ENCODE measurements around the gene CLEC16A.

The CLEC16A gene

GRCh38 chr16:11149011-11149616 is 204.8 kb downstream of the CLEC16A start:
- no peak for DNase-seq (ENCODE audit: low read depth in 2 of 2, low spot score in 1 of 2)

- DNase-seq (ENCODE audit: low read depth in 2 of 2, low spot score in 1 of 2): no peak
These were observed 205.8 kb downstream of the CLEC16A start for GRCh38 chr16:11150190-11150589.

- DNase-seq (ENCODE audit: low read depth in 2 of 2, low spot score in 1 of 2): no peak
These were observed 207.0 kb downstream of the CLEC16A start for GRCh38 chr16:11151156-11151884.

GRCh38 chr16:11151885-11152629 is 207.7 kb downstream of the CLEC16A start:
- DNase-seq (ENCODE audit: low read depth in 2 of 2, low spot score in 1 of 2): no peak

GRCh38 chr16:11152677-11153331 is 208.4 kb downstream of the CLEC16A start:
- DNase-seq (ENCODE audit: low read depth in 2 of 2, low spot score in 1 of 2): no peak

- DNase-seq (ENCODE audit: low read depth in 2 of 2, low spot score in 1 of 2): no peak
These were observed 211.0 kb downstream of the CLEC16A start for GRCh38 chr16:11155284-11155806.

GRCh38 chr16:11156401-11156800 is 212.0 kb downstream of the CLEC16A start:
- no peak for DNase-seq (ENCODE audit: low read depth in 2 of 2, low spot score in 1 of 2)

- DNase-seq (ENCODE audit: low read depth in 2 of 2, low spot score in 1 of 2): no peak
These were observed 212.8 kb downstream of the CLEC16A start for GRCh38 chr16:11157143-11157542.

- no peak for DNase-seq (ENCODE audit: low read depth in 2 of 2, low spot score in 1 of 2)
These were observed 213.7 kb downstream of the CLEC16A start for GRCh38 chr16:11158018-11158417.

GRCh38 chr16:11159282-11159681 is 214.9 kb downstream of the CLEC16A start:
- DNase-seq (ENCODE audit: low read depth in 2 of 2, low spot score in 1 of 2): no peak

GRCh38 chr16:11160676-11161115 is 216.3 kb downstream of the CLEC16A start:
- DNase-seq (ENCODE audit: low read depth in 2 of 2, low spot score in 1 of 2): no peak

- DNase-seq (ENCODE audit: low read depth in 2 of 2, low spot score in 1 of 2): no peak
These were observed 217.1 kb downstream of the CLEC16A start for GRCh38 chr16:11161439-11161838.

GRCh38 chr16:11161974-11162373 is 217.6 kb downstream of the CLEC16A start:
- no peak for DNase-seq (ENCODE audit: low read depth in 2 of 2, low spot score in 1 of 2)

- DNase-seq (ENCODE audit: low read depth in 2 of 2, low spot score in 1 of 2): no peak
These were observed 218.4 kb downstream of the CLEC16A start for GRCh38 chr16:11162586-11163268.

- DNase-seq (ENCODE audit: low read depth in 2 of 2, low spot score in 1 of 2): no peak
These were observed 219.4 kb downstream of the CLEC16A start for GRCh38 chr16:11163761-11164261.

- DNase-seq (ENCODE audit: low read depth in 2 of 2, low spot score in 1 of 2): no peak
These were observed 220.3 kb downstream of the CLEC16A start for GRCh38 chr16:11164482-11165270.

GRCh38 chr16:11165349-11165748 is 221.0 kb downstream of the CLEC16A start:
- DNase-seq (ENCODE audit: low read depth in 2 of 2, low spot score in 1 of 2): no peak

GRCh38 chr16:11165894-11166665 is 221.7 kb downstream of the CLEC16A start:
- DNase-seq (ENCODE audit: low read depth in 2 of 2, low spot score in 1 of 2): no peak

- DNase-seq (ENCODE audit: low read depth in 2 of 2, low spot score in 1 of 2): no peak
These were observed 223.2 kb downstream of the CLEC16A start for GRCh38 chr16:11167581-11167980.

Data from stimulated activated CD8-positive, alpha-beta memory T cell treated with anti-CD3 and anti-CD28 coated beads, Interleukin-4, amount 100 ng/mL, for 4 hours (primary cell).